Caco-2 (cell line): ENCODE data around the gene NEK10. TPM values are rescaled to one million over a fixed set of nuclear protein-coding genes. Genes with fewer than 3 reads are reported as not detected.

Experiments
- BruUV-seq: library from RNA; stranded (reverse); fragments of 400-500 nt; replicated peaks from 2 replicates; lab custom pipeline; 2021; lab: Mats Ljungman, UMichigan
- CTCF ChIA-PET: fragments of 300-600 bp; sonication (Branson Sonifier 250); formaldehyde crosslinking; loops from one replicate; lab custom pipeline; 2022; ENCODE audit warnings: antibody characterized with exemption; lab: Charles Lee
- POLR2A ChIA-PET: fragments of 300-600 bp; sonication (Branson Sonifier 250); formaldehyde crosslinking; loops from one replicate; lab custom pipeline; 2022; ENCODE audit warnings: antibody characterized with exemption; lab: Charles Lee
- DNase-seq, 2 experiments: peaks; one replicate each; pipeline versions ENCODE4 v3.0.0 to v3.0.0-alpha.2; 2020 to 2022
- H3K27me3 ChIP-seq: replicated peaks from 2 replicates; pipeline ENCODE4 v1.6.0; 2011; ENCODE audit warnings: low read length; ENCODE audit not compliant: control insufficient read depth, insufficient read depth
- H3K36me3 ChIP-seq: 2 replicates; pipeline ENCODE4 v1.5.1; 2011; ENCODE audit warnings: low read length; ENCODE audit not compliant: control insufficient read depth, insufficient read depth
- H3K4me1 ChIP-seq: fragments of 250-450 bp; sonication (Bioruptor Pico); 2 replicates; pipeline ENCODE4 v1.5.1; 2020; ENCODE audit warnings: mild to moderate bottlenecking
- H3K4me3 ChIP-seq: 2 replicates; pipeline ENCODE4 v1.5.1; 2011; ENCODE audit warnings: low read depth, mild to moderate bottlenecking, control low read depth, low read length
- H3K9me3 ChIP-seq: fragments of 250-450 bp; sonication (Bioruptor Pico); 2 replicates; pipeline ENCODE4 v1.5.1; 2020; ENCODE audit warnings: mild to moderate bottlenecking, moderate library complexity
- H3K27ac Mint-ChIP-seq: one replicate; pipeline ENCODE4 v1.8.0; 2022; ENCODE audit warnings: mixed read lengths; ENCODE audit not compliant: unreplicated experiment
- H3K27me3 Mint-ChIP-seq: one replicate; pipeline ENCODE4 v1.8.0; 2022; ENCODE audit warnings: mixed read lengths; ENCODE audit not compliant: insufficient read depth, unreplicated experiment
- H3K36me3 Mint-ChIP-seq: one replicate; pipeline ENCODE4 v1.8.0; 2022; ENCODE audit warnings: mild to moderate bottlenecking, mixed read lengths; ENCODE audit not compliant: insufficient read depth, unreplicated experiment
- H3K4me1 Mint-ChIP-seq: one replicate; pipeline ENCODE4 v1.8.0; 2022; ENCODE audit warnings: low read depth, mixed read lengths; ENCODE audit not compliant: unreplicated experiment
- H3K4me3 Mint-ChIP-seq: one replicate; pipeline ENCODE4 v1.8.0; 2022; ENCODE audit warnings: mild to moderate bottlenecking, moderate library complexity, mixed read lengths; ENCODE audit not compliant: unreplicated experiment
- H3K9me3 Mint-ChIP-seq: one replicate; pipeline ENCODE4 v1.8.0; 2022; ENCODE audit warnings: mixed read lengths; ENCODE audit not compliant: unreplicated experiment
- CTCF ChIP-seq, 2 experiments: fragments of 200-600 bp in 1 of 2; IDR thresholded peaks; 1 replicate in 1 of 2; 2 replicates in 1 of 2; pipeline versions ENCODE4 v1.5.1 to v1.8.0; 2011 to 2022; ENCODE audit warnings: antibody characterized with exemption in 1 of 2, control low read depth in 1 of 2, inconsistent platforms in 1 of 2, low read depth in 1 of 2, low read length in 1 of 2, mild to moderate bottlenecking in 1 of 2, moderate library complexity in 1 of 2; ENCODE audit not compliant: insufficient read depth in 1 of 2, severe bottlenecking in 1 of 2, unreplicated experiment in 1 of 2
- intact Hi-C: fragments of 100-400 bp; cut with micrococcal nuclease; formaldehyde crosslinking; loops from one replicate; pipeline ENCODE4 v1.10.0; 2022; ENCODE audit not compliant: unreplicated experiment
- total RNA-seq: library from RNA; stranded (reverse); gene quantifications from 2 replicates; pipeline ENCODE4 v1.2.3, GENCODE V29; 2022

NEK10 gene
- total RNA-seq, 1 experiment from 2014 or later = 0.39 TPM

GRCh38 chr3:27147215-27147614 is 222.0 kb downstream of the NEK10 start:
- Mint-ChIP-seq H3K9me3 (peaks cover 4% of the 10 kb centered on the region), H3K27ac (no peak overlapping the region), H3K4me1 (no peaks in the 10 kb centered on the region), H3K27me3 (no peaks in the 10 kb centered on the region), H3K36me3 (no peaks in the 10 kb centered on the region), H3K4me3 (no peak overlapping the region)
- Histone ChIP-seq H3K27me3 (no peaks in the 10 kb centered on the region), H3K4me1 (no peaks in the 10 kb centered on the region), H3K9me3 (no peaks in the 10 kb centered on the region), H3K36me3 (no peaks in the 10 kb centered on the region), H3K4me3 (no peak overlapping the region)
- no TSS peak for BruUV-seq
- no peak for TF ChIP-seq CTCF (IDR thresholded peaks at IDR 0.05; ENCODE audit: insufficient read depth in 1 of 2, low read depth in 1 of 2, low read length in 1 of 2, severe bottlenecking in 1 of 2, unreplicated experiment in 1 of 2)
- POLR2A ChIA-PET = no interaction called here
- intact Hi-C loops = no loop called here
- CTCF ChIA-PET = no interaction called here
- no peak for DNase-seq

GRCh38 chr3:27146786-27147185 is 222.4 kb downstream of the NEK10 start:
- Mint-ChIP-seq H3K9me3 (peaks cover 8% of the 10 kb centered on the region), H3K27ac (no peak overlapping the region), H3K4me1 (no peaks in the 10 kb centered on the region), H3K36me3 (no peaks in the 10 kb centered on the region), H3K4me3 (no peak overlapping the region), H3K27me3 (no peaks in the 10 kb centered on the region)
- Histone ChIP-seq H3K4me3 (no peak overlapping the region), H3K9me3 (no peaks in the 10 kb centered on the region), H3K4me1 (no peaks in the 10 kb centered on the region), H3K36me3 (no peaks in the 10 kb centered on the region), H3K27me3 (no peaks in the 10 kb centered on the region)
- BruUV-seq = no TSS peak
- DNase-seq = no peak
- no peak for TF ChIP-seq CTCF (IDR thresholded peaks at IDR 0.05; ENCODE audit: insufficient read depth in 1 of 2, low read depth in 1 of 2, low read length in 1 of 2, severe bottlenecking in 1 of 2, unreplicated experiment in 1 of 2)
- ChIA-PET POLR2A (no interaction called here), CTCF (no interaction called here)
- intact Hi-C loops = no loop called here

GRCh38 chr3:27145719-27146118 is 223.5 kb downstream of the NEK10 start:
- Mint-ChIP-seq H3K9me3 (peaks cover 12% of the 10 kb centered on the region), H3K36me3 (no peaks in the 10 kb centered on the region), H3K27me3 (no peaks in the 10 kb centered on the region), H3K4me1 (no peaks in the 10 kb centered on the region), H3K27ac (no peak overlapping the region), H3K4me3 (no peak overlapping the region)
- POLR2A ChIA-PET = no interaction called here
- Histone ChIP-seq H3K9me3 (no peaks in the 10 kb centered on the region), H3K4me1 (no peaks in the 10 kb centered on the region), H3K27me3 (no peaks in the 10 kb centered on the region), H3K36me3 (no peaks in the 10 kb centered on the region), H3K4me3 (no peak overlapping the region)
- TF ChIP-seq CTCF (IDR thresholded peaks at IDR 0.05; ENCODE audit: insufficient read depth in 1 of 2, low read depth in 1 of 2, low read length in 1 of 2, severe bottlenecking in 1 of 2, unreplicated experiment in 1 of 2) = no peak
- BruUV-seq = no TSS peak
- intact Hi-C loops = no loop called here
- CTCF ChIA-PET = no interaction called here
- no peak for DNase-seq
